Raji (cell line): ENCODE measurements around the gene RPS27L.

ENCODE experiments used
- POLR2A ChIP-seq: IDR thresholded peaks from 2 replicates; pipeline ENCODE4 v1.6.1; 2011; ENCODE audit warnings: low read depth, low read length, control low read depth; ENCODE audit not compliant: insufficient read depth

The RPS27L gene

DNA sequence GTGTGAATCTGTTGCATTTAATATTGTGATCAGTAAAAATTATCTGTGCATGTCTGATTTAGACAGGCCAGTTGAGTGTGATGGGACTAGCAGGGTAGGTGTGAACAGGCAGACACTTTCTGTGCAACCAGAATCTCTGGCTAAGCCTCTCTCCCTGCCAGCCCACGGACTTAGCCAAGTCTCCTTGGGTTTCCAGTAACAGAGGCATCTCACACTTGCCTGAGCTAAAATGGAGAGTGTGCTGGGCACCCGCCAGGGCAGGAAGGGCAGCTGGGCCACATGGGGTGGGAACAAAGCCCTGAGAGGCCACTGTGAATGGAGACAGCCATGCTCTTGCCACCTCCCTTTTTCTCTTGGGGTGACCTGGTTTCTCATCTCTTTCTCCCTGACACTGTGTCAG, 12.5 kb upstream of the RPS27L start:
- no peak for TF ChIP-seq POLR2A

DNA sequence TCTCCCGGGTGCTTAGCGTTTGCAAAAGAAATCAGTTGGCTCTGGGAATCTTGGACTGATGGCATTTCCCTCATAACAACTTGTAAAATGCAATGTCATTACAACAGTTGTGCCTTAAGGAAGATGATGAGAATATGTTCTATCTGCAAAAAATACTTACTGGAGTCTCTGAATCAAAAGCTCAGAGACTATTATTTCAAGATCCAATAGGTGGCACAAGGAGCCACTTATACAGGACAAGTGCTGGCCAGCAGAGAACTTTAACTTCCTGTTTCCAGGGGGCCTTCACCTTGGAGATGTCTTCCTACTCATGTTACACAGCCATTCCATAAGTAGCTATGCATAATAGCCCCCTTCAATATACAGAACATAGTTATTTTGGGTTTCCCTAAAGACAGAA, 8.9 kb upstream of the RPS27L start:
- no peak for TF ChIP-seq POLR2A

DNA sequence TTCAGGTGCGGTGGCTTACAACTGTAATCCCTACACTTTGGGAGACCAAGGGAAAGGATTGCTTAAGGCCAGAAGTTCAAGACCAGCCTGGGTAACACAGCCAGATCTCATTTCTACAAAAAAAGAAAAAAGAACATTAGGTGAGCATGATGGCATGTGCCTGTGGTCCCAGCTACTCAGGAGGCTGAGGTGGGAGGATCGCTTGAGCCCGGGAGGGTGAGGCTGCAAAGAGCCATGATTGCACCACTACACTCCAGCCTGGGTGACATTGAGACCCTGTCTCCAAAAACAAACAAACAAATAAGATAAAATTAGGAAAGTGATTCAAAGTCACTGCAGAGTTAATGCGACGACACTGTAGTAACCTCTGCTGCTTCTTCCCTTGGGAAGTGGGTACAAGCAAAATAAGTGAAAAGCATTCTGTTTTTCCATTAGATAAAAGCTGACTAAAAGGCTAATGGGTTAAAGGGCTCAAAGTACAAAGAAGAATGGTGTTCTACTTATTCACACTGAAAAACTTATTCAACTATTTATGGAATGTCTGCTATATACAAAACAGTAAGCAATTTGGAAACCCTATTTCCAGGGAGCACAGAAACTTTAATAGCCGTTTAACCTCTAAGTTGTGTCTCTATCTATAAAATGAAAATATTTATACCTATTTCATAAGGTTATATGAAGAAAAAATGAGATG, 8.0 kb upstream of the RPS27L start:
- TF ChIP-seq POLR2A, result no peak

DNA sequence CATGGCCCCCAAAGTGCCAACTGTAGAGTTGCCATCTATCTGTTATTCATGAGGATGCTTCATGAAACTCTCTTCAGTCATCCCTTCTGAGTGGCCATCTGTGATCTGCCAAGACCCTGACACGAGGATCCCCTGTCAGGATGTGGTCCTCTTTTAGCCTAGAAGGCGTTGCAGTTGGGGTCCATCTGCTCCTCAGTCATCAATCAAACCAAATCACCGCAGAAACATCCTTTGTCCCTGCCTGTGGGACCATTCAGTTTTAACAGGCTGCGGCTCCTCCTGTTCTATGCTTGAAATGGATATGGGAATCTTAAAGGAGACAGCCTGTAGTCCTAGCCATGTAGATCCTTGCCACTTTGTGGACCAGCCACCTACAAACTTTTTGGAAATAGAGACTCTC, 5.9 kb upstream of the RPS27L start:
- no peak for TF ChIP-seq POLR2A

DNA sequence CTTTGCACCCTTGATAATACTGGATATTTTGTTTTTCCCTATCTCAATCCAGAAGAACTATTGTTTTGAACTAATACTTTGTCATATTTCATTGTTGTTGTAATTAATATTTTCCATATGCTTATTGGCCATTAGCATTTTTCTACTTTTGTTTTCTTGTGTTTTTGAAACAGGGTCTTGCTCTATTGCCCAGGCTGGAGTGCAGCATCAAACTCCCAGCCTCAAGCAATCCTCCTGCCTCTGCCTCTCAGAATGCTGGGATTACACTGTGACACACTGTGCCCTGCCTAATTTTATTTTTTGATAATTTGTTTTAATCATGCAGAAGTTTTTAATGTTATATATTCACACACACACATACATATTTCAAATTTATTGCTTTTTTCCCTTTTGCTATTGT, 3.4 kb upstream of the RPS27L start:
- no peak for TF ChIP-seq POLR2A

DNA sequence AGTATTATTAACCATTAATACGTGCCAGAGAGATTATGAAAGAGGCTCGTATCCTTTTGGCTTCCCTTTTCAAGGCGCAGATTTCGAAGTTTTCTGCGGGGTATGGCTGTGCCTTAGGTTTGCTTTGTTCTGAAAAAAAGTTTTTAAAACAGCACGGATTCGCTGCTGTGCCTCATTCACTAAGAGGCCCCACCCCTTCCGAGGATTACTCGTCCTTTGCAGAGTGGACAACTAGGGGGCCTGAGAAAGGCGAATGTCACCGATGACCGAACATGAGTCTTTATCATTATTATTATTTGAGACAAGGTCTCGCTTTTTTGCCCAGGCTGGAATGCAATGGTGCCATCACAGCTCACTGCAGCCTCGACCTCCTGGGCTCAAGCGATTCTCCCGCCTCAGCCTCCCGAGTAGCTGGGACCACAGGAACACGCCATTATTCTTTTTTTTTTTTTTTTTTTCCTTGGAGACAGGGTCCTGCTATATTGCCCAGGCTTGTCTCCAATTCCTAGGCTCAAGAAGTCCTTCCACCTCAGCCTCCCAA, 684 bp upstream of the RPS27L start:
- TF ChIP-seq POLR2A, result no peak

DNA sequence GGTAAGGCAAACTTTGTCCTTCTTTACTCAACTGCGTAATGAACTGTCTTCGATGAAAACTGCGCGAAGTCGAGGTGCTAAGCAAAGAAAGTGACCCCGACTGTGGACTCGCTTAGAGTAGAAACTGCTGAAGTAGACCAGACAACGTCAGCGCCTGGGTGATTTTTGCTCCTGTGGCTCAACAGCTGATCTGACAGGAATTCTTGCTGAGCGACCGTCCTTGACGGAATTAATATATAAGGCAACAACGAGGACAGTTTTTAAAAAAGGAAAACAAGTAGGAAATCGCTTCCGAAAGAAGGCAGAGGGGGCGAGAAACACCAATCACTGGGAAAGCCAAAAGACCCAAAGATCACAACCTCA, 541 bp downstream of the RPS27L start:
- TF ChIP-seq POLR2A, result no peak

DNA sequence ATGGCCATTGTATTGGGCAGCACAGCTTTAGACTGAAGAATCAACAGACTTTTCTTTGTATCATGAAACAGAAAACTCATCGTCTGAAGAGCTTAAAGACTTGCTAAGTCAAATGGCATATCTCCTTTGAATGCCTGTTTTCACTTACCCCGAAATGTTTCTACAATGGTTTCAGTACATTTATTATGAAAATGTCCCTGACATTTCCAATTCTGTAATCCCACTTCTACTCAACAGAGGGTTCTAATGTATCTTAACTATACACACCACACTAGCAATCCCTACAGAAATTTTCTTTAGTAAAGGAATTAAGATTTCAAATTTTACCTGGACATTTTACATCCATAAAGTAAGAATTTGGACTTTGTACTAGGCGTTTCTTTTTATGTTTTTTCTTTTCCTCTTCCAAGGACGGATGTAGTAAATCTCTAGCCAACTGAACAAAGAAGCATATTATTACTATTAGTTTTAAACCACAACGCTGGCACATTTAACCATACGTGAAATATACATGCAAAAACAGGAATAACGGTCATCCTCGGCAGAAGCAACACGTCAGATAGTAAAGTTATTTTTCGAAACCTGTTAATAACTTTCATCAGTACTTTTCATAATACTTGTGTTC, 1.1 kb downstream of the RPS27L start:
- no peak for TF ChIP-seq POLR2A

DNA sequence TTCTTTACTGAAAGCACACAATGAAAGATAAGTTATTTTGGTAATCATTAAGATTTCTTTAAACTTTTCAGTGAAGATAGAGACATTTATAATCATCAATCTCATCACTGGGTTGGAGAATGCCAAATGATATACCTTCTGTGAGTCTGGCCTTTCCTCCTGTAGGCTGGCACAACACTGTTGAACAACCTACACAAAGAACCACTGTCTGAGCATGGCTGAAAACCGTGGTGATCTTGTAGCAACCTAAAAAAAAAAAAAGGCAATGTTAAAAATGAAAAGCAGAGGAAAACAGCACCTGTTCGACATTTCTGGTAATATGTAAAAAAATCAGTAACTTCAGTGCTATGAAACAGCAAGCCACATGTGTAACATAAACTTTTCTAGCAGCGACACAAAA, 1.8 kb downstream of the RPS27L start:
- TF ChIP-seq POLR2A, result no peak

DNA sequence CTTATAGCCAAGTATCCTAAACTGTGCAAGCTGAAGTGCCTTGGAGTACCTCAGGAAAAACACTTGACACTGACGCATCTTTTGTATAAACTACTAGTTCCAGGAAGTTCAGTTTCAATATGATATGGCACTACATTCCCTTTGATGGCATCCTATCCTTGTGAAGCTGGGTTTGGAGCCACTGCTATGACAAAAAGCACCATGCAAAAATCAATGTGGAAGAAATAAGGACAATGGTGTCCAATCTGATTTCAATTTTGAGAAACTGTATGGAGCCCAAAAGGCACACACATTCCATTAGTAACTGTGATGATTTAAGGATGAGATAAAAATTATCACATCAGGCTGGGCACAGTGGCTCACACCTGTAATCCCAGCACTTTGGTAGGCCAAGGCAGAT, 5.6 kb downstream of the RPS27L start:
- TF ChIP-seq POLR2A, result no peak

DNA sequence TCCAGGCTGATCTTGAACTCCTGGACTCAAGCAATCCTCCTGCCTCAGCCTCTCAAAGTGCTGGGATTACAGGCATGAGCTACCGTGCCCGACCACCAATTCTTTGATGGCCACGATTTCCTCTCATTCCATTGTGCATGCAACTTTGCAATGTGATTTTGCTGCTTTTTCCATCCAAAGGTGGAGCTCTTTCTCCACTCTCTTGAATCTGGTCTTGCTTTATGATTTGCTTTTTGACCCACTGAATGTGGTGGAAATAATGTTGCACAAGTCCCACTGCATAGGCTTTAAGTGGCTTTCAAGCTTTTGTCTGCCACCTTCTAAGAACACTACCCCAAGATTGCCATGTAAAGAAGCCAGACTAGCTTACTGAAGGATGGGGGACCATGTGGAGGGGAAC, 10.6 kb downstream of the RPS27L start:
- no peak for TF ChIP-seq POLR2A

DNA sequence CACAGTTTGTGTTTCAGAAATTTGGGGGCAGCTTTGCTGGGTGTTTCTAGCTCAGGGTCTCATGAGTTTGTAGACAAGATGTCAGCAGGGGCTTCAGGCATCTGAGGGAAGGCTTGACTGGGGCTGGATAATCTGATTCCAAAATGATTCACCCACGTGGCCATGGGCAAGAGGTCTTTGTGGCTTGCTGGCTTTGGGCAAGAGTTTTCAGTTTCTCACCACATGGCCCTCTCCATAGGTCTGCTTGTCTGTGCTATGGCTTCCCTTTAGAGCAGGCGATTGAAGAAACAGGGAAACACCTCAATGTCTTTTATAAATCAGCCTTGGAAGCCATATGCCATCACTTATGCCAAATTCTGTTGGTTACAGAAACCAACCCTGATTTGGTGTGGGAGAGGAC, 11.9 kb downstream of the RPS27L start:
- TF ChIP-seq POLR2A, result no peak

DNA sequence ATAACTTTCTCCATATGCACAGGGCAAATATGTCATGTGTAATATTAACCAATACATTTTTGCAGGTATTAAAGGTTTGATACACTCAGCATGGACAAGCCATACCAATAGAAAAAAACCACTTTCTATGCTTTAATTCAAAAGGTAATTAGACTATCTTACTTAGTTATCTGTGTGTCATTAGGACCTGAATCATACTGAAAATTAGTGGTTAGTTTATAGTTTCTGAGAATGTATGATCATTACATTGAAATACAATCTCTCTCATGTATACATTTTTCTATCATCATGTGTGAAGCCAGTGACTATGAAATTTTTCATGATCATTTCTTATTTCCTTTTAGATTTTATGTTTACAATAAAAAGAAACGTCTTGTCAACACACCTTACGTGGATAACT, 16.3 kb downstream of the RPS27L start:
- TF ChIP-seq POLR2A, result no peak

DNA sequence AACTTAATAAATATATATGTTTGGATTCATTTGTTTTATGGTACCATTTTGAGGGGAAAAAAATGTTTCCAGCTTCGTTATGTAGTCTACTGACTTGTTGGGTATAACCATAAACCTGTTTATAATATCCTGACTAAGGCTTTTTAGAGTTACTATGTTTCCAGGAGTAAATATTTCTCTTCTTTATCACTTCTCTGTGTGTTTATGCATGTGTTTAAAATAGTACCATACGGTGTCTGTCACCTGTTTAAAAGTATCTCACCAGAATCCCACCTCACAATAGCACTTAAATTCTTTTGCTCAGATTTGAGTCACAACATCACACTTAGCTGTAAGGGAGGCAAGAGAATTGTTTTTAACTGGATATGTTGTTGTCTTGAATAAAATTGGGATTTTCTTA, 20.5 kb downstream of the RPS27L start:
- no peak for TF ChIP-seq POLR2A

DNA sequence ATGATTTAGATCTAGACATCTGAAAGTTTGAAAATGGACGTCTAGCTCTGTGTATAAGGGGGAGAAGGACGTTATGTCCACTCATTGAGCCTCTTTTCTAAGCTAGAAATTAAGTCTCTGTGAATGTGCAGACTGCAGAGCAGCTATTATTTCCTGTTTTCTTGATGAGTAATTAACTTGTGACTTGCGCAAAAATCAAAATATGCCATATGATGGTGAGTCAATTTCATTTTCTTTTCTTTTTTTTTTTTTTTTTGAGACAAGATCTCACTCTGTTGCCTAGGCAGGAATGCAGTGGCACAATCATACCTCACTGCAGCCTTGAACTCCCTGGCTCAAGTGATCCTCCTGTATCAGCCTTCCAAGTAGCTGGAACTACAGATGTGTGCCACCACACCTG, 21.5 kb downstream of the RPS27L start:
- TF ChIP-seq POLR2A, result no peak

DNA sequence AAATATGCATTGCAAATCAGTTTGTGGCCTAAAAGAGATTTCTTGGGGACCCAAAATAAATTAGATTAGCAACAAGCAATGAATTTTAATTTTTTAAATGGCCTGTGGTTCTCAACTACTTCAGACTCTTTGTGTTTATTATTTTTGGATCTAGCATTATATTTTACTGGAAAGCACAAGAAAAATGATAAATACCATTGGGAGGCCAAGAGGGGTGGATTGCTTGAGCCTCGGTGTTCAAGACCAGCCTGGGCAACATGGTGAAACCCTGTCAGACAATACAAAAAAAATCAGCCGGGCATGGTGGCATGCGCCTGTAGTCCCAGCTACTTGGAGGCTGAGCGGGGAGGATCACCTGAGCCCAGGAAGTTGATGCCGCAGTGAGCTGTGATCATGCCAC, 22.0 kb downstream of the RPS27L start:
- no peak for TF ChIP-seq POLR2A
